HepG2 (cell line): ENCODE results near the gene ENTHD1. TPM values are rescaled to one million over a fixed set of nuclear protein-coding genes. Genes with fewer than 3 reads are reported as not detected.

Experiments
- ATAC-seq: fragments of 200-7000 bp; cut with Tn5 transposase; 3 replicates; pipeline ENCODE4 v1.9.1; 2020; ENCODE audit warnings: mild to moderate bottlenecking, moderate library complexity
- BruUV-seq: library from RNA; stranded (reverse); fragments of 400-500 nt; replicated peaks from 2 replicates; lab custom pipeline; 2021; lab: Mats Ljungman, UMichigan
- CTCF ChIA-PET: fragments of 300-600 bp; formaldehyde crosslinking; extraction: SDS; loops from one replicate; lab custom pipeline; 2021; ENCODE audit warnings: low total read pairs, inconsistent platforms, low intra/inter-chr PET ratio; lab: Yijun Ruan, JAX
- POLR2A ChIA-PET: fragments of 350-600 bp; sonication (Branson Sonifier 250); formaldehyde crosslinking; loops from one replicate; lab custom pipeline; 2020; ENCODE audit warnings: antibody characterized with exemption, inconsistent platforms; lab: Yijun Ruan, JAX
- DNase-seq: peaks from one replicate; pipeline ENCODE4 v3.0.0-alpha.2; 2015; ENCODE audit warnings: low spot score
- FAIRE-seq: peaks from 3 replicates; lab custom pipeline; 2011; peaks lifted over from hg19 to GRCh38; lab: Jason Lieb, UNC
- H2AFZ ChIP-seq: one replicate; pipeline ENCODE4 v1.6.1; 2011; ENCODE audit warnings: low read length, inconsistent platforms
- H3K27ac ChIP-seq: fragments of 300-600 bp; 3 replicates; pipeline ENCODE4 v1.8.0; 2011; ENCODE audit warnings: mixed run types, mild to moderate bottlenecking, mixed read lengths, low read length, inconsistent platforms; ENCODE audit not compliant: insufficient read depth; ENCODE audit errors: extremely low read length
- H3K27me3 ChIP-seq, 2 experiments: fragments of 200-600 bp in 1 of 2; 2 replicates in 1 of 2; 3 replicates in 1 of 2; pipeline versions ENCODE4 v1.6.0 to v1.8.0; 2011; ENCODE audit warnings: low read length in 2 of 2, mild to moderate bottlenecking in 2 of 2, moderate library complexity in 2 of 2, inconsistent platforms in 1 of 2; ENCODE audit not compliant: insufficient read depth in 2 of 2, control insufficient read depth in 1 of 2
- H3K36me3 ChIP-seq, 2 experiments: fragments of 200-600 bp in 1 of 2; replicated peaks in 1 of 2; 2 replicates in 1 of 2; 3 replicates in 1 of 2; pipeline versions ENCODE4 v1.5.1 to v1.8.0; 2011; ENCODE audit warnings: low read length in 2 of 2, inconsistent platforms in 1 of 2; ENCODE audit not compliant: insufficient read depth in 2 of 2, control insufficient read depth in 1 of 2
- H3K4me1 ChIP-seq: 2 replicates; pipeline ENCODE4 v1.5.1; 2012; ENCODE audit warnings: low read length, inconsistent platforms; ENCODE audit not compliant: insufficient read depth
- H3K4me2 ChIP-seq: 2 replicates; pipeline ENCODE4 v1.6.0; 2011; ENCODE audit warnings: low read depth, low read length, inconsistent platforms
- H3K4me3 ChIP-seq, 3 experiments: fragments of 200-600 bp in 1 of 3; sonication (generic), shearing (Covaris generic) in 1 of 3; replicated peaks in 1 of 3; 2 replicates each; pipeline ENCODE4 v1.5.1; 2011 to 2016; ENCODE audit warnings: low read length in 3 of 3, inconsistent platforms in 2 of 3, low read depth in 2 of 3, mild to moderate bottlenecking in 2 of 3, control low read depth in 1 of 3, mixed read lengths in 1 of 3; ENCODE audit not compliant: insufficient read depth in 1 of 3
- H3K79me2 ChIP-seq: one replicate; pipeline ENCODE4 v1.6.1; 2011; ENCODE audit warnings: low read length, inconsistent platforms; ENCODE audit not compliant: insufficient read depth
- H3K9ac ChIP-seq: 2 replicates; pipeline ENCODE4 v1.6.0; 2011; ENCODE audit warnings: mild to moderate bottlenecking, low read depth, low read length, inconsistent platforms; ENCODE audit not compliant: insufficient read depth
- H3K9me3 ChIP-seq: 2 replicates; pipeline ENCODE4 v1.5.1; 2012; ENCODE audit warnings: mild to moderate bottlenecking, low read length
- H4K20me1 ChIP-seq: 2 replicates; pipeline ENCODE4 v1.6.0; 2011; ENCODE audit warnings: inconsistent platforms, mild to moderate bottlenecking, low read length, moderate library complexity; ENCODE audit not compliant: insufficient read depth
- ATF7-NPFF ChIP-seq: sonication (generic); formaldehyde crosslinking; IDR thresholded peaks from 2 replicates; pipeline ENCODE4 v1.8.1; 2023; ENCODE audit warnings: mild to moderate bottlenecking, low read depth, missing genetic modification reagents, moderate library complexity
- ERF ChIP-seq: IDR thresholded peaks from 2 replicates; pipeline ENCODE4 v1.6.1; 2018; ENCODE audit warnings: missing biosample characterization, missing genetic modification reagents
- RFX3 ChIP-seq: IDR thresholded peaks from 2 replicates; pipeline ENCODE4 v1.6.1; 2016; ENCODE audit warnings: missing biosample characterization, missing genetic modification reagents
- ZBTB37 ChIP-seq: sonication (generic); formaldehyde crosslinking; IDR thresholded peaks from 2 replicates; pipeline ENCODE4 v1.4.0; 2020; ENCODE audit warnings: mild to moderate bottlenecking, missing genetic modification reagents
- ZFX ChIP-seq: sonication (generic); formaldehyde crosslinking; IDR thresholded peaks from 2 replicates; pipeline ENCODE4 v1.4.0; 2020; ENCODE audit warnings: mild to moderate bottlenecking, low read depth, missing genetic modification reagents, moderate library complexity
- ZNF281 ChIP-seq: sonication (generic); formaldehyde crosslinking; IDR thresholded peaks from 2 replicates; pipeline ENCODE4 v1.4.0; 2020; ENCODE audit warnings: missing genetic modification reagents, borderline replicate concordance
- ZNF619 ChIP-seq: sonication (generic); formaldehyde crosslinking; IDR thresholded peaks from 2 replicates; pipeline ENCODE4 v1.4.0; 2020; ENCODE audit warnings: mild to moderate bottlenecking, missing genetic modification reagents
- WGBS: methylation state at CpG from one replicate; pipeline ENCODE4 v1.1.6; 2017; ENCODE audit warnings: low lambda C conversion rate; 5-methylcytosine and 5-hydroxymethylcytosine counted together
- in situ Hi-C: cut with HindIII; loops from 2 replicates; pipeline ENCODE4 v1.10.0; 2017; ENCODE audit warnings: low pct_unique_long_range_greater_than_20kb; ENCODE audit not compliant: extremely low pct_ligation_motif_present
- intact Hi-C: fragments of 100-400 bp; cut with micrococcal nuclease; formaldehyde crosslinking; loops from one replicate; pipeline ENCODE4 v1.10.0; 2022; ENCODE audit not compliant: unreplicated experiment
- polyA plus RNA-seq, 8 experiments: library from polyadenylated mRNA; depleted of rRNA in 3 of 8; stranded (reverse) in 7 of 8; unstranded in 1 of 8; fragments of >200 nt; fragmentation: Illumina TruSeq in 4 of 8; extraction: Trizol in 4 of 8; gene quantifications; 2 replicates each; pipeline versions ENCODE4 v1.2.1 to v1.2.3, GENCODE V29; 2011 to 2016; ENCODE audit warnings: low read depth in 4 of 8, missing spikeins in 1 of 8, mixed read lengths in 1 of 8; ENCODE audit not compliant: insufficient read depth in 1 of 8
- total RNA-seq, 5 experiments: library from RNA; depleted of rRNA; stranded (reverse); fragments of >200 nt; fragmentation: Illumina TruSeq; extraction: Trizol; gene quantifications; 2 replicates each; pipeline ENCODE4 v1.2.3, GENCODE V29; 2016; ENCODE audit warnings: low read depth in 1 of 5

Gene ENTHD1
- total and polyA plus RNA-seq, 2 of the 13 experiments (the other 11 are each of a cell fraction or from before 2014, with no cell fraction given), result not detected

- BruUV-seq, result no TSS peak
- Histone ChIP-seq H3K27ac (no peak overlapping the region), H2AFZ (no peak overlapping the region), H3K27me3 (peaks cover 0 to 7% of the 10 kb centered on the region in 2 experiments; a peak in 1 of 5 replicates), H3K36me3 (no peaks in the 10 kb centered on the region), H3K9ac (no peak overlapping the region), H3K79me2 (no peaks in the 10 kb centered on the region)
- intact Hi-C loops, result no loop called here
- ChIA-PET POLR2A (no interaction called here), CTCF (no interaction called here)
- TF ChIP-seq ATF7-NPFF (CRISPR knock-in tag), result no peak
- no peak for TF ChIP-seq ZNF619 (CRISPR knock-in tag)
- TF ChIP-seq RFX3 (CRISPR knock-in tag), result no peak
- no peak for TF ChIP-seq ZBTB37
- no peak for TF ChIP-seq ERF (CRISPR knock-in tag)
- TF ChIP-seq ZNF281, result no peak
- no peak for TF ChIP-seq ZFX (CRISPR knock-in tag)
- TF ChIP-seq, all 625 proteins: peak for 0
- ATAC-seq (no peak), DNase-seq (no peak), FAIRE-seq (no peak)
- Histone ChIP-seq H4K20me1 (no peaks in the 10 kb centered on the region), H3K4me1 (peaks cover 11% of the 10 kb centered on the region), H3K9me3 (no peaks in the 10 kb centered on the region), H3K4me2 (no peak overlapping the region), H3K4me3 (no peak overlapping the region)
- in situ Hi-C loops, result no loop called here
- 29% methylated on average over 8 of the region's 8 CpGs for WGBS
Observed at GRCh38 chr22:39920134-39920743, 26.7 kb upstream of the ENTHD1 start.
